Measurements from ENCODE around the gene CCDC148.
"Not testable (repeated sequence)": the region's sequence is repeated elsewhere in the genome, so short reads cannot be mapped to it uniquely, and the experiment has no call there.

CCDC148 gene

GRCh38 chr2:158315000-158315399, 141.6 kb downstream of the CCDC148 start:
- Histone ChIP-seq H3K27me3 (ENCODE audit: insufficient read depth, poor library complexity, severe bottlenecking) (peaks cover 2% of the 10 kb centered on the region), H3K27ac (replicated peaks) (no peak overlapping the region), H3K4me3 (replicated peaks; ENCODE audit: insufficient read depth, low read length) (no peak overlapping the region)
- TF ChIP-seq REST (IDR thresholded peaks at IDR 0.05; ENCODE audit: insufficient replicate concordance, low read depth): no peak
- TF ChIP-seq POLR2AphosphoS5 (IDR thresholded peaks at IDR 0.05; ENCODE audit: low read depth): no peak
- no peak for TF ChIP-seq GABPA (IDR thresholded peaks at IDR 0.05; ENCODE audit: low read depth)
- TF ChIP-seq SPI1 (IDR thresholded peaks at IDR 0.05; ENCODE audit: borderline replicate concordance, low read depth): no peak
- TF ChIP-seq, protein P1, sequence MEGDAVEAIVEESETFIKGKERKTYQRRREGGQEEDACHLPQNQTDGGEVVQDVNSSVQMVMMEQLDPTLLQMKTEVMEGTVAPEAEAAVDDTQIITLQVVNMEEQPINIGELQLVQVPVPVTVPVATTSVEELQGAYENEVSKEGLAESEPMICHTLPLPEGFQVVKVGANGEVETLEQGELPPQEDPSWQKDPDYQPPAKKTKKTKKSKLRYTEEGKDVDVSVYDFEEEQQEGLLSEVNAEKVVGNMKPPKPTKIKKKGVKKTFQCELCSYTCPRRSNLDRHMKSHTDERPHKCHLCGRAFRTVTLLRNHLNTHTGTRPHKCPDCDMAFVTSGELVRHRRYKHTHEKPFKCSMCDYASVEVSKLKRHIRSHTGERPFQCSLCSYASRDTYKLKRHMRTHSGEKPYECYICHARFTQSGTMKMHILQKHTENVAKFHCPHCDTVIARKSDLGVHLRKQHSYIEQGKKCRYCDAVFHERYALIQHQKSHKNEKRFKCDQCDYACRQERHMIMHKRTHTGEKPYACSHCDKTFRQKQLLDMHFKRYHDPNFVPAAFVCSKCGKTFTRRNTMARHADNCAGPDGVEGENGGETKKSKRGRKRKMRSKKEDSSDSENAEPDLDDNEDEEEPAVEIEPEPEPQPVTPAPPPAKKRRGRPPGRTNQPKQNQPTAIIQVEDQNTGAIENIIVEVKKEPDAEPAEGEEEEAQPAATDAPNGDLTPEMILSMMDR (IDR thresholded peaks at IDR 0.05; ENCODE audit: insufficient read depth, low read length): no peak
- no peak for DNase-seq (ENCODE audit: low read depth in 1 of 2, low spot score in 1 of 2)

- TF ChIP-seq, protein P1 (IDR thresholded peaks at IDR 0.05; ENCODE audit: insufficient read depth, low read length): no peak
- no peak for TF ChIP-seq POLR2AphosphoS5 (IDR thresholded peaks at IDR 0.05; ENCODE audit: low read depth)
- Histone ChIP-seq H3K4me3 (replicated peaks; ENCODE audit: insufficient read depth, low read length) (no peak overlapping the region), H3K27ac (replicated peaks) (no peak overlapping the region), H3K27me3 (ENCODE audit: insufficient read depth, poor library complexity, severe bottlenecking) (peaks cover 2% of the 10 kb centered on the region)
- no peak for DNase-seq (ENCODE audit: low read depth in 1 of 2, low spot score in 1 of 2)
These were observed 142.8 kb downstream of the CCDC148 start for GRCh38 chr2:158313734-158314133.

GRCh38 chr2:158312981-158313380, 143.6 kb downstream of the CCDC148 start:
- no peak overlapping the region for H3K4me3 ChIP-seq (replicated peaks; ENCODE audit: insufficient read depth, low read length)
- no peak for DNase-seq (ENCODE audit: low read depth in 1 of 2, low spot score in 1 of 2)
- no peak overlapping the region for H3K27ac ChIP-seq (replicated peaks)
- TF ChIP-seq GABPA (IDR thresholded peaks at IDR 0.05; ENCODE audit: low read depth) (no peak), POLR2AphosphoS5 (IDR thresholded peaks at IDR 0.05; ENCODE audit: low read depth) (no peak), REST (IDR thresholded peaks at IDR 0.05; ENCODE audit: insufficient replicate concordance, low read depth) (no peak), SPI1 (IDR thresholded peaks at IDR 0.05; ENCODE audit: borderline replicate concordance, low read depth) (no peak)
- TF ChIP-seq, protein P1 (IDR thresholded peaks at IDR 0.05; ENCODE audit: insufficient read depth, low read length): no peak
- H3K27me3 ChIP-seq (ENCODE audit: insufficient read depth, poor library complexity, severe bottlenecking): peaks cover 2% of the 10 kb centered on the region

DNA sequence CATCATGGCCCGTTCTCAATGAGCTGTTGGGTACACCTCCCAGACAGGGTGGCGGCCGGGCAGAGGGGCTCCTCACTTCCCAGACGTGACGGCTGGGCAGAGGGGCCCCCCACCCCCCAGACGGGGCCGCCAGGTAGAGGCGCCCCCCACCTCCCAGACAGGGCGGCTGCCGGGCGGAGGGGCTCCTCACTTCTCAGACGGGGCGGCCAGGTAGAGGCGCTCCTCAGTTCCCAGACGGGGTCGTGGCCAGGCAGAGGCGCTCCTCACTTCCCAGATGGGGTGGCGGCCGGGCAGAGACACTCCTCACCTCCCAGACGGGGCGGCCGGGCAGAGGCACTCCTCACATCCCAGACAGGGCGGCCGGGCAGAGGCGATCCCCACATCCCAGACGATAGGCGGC, 146.1 kb downstream of the CCDC148 start:
- H3K4me3 ChIP-seq (replicated peaks; ENCODE audit: insufficient read depth, low read length); H3K27me3 ChIP-seq (ENCODE audit: insufficient read depth, poor library complexity, severe bottlenecking); H3K27ac ChIP-seq (replicated peaks); DNase-seq (ENCODE audit: low read depth in 1 of 2, low spot score in 1 of 2): not testable (repeated sequence)

Data from HL-60 (cell line).